NCI-H510A (cell line): ENCODE measurements around the gene VGLL1.

Experiments
- DNase-seq: peaks from one replicate; lab custom pipeline; 2025; lab: John Stamatoyannopoulos, UW

The VGLL1 gene

DNA sequence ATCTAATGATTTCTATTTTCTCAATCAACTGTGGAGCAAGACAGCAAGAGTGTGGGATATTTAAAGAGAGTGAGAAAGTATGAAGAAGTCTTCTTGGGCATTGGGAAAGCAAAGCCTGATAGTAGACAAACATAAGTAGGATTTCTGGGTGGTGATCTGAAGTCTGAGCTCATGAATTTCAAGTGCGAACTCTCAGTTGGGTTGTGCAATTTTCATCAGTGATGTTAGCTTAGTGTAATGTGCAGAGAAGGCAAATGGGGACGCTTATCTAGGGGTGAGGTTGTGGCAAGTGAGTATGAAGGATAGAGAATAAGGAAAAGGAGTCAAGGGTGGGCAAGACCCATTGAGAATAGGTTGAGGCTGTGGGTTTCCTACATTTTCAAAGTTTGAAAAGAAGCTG lies 23.7 kb downstream of the VGLL1 start:
- DNase-seq, result no peak

- no peak for DNase-seq
These were observed 40.0 kb downstream of the VGLL1 start for GRCh38 chrX:136572030-136572429.

GRCh38 chrX:136574548-136574947 lies 42.5 kb downstream of the VGLL1 start:
- no peak for DNase-seq

GRCh38 chrX:136577552-136577951 lies 45.5 kb downstream of the VGLL1 start:
- DNase-seq, result no peak

- DNase-seq, result no peak
These were observed 48.3 kb downstream of the VGLL1 start for GRCh38 chrX:136580316-136580715.

GRCh38 chrX:136582624-136583023 lies 50.6 kb downstream of the VGLL1 start:
- no peak for DNase-seq

DNA sequence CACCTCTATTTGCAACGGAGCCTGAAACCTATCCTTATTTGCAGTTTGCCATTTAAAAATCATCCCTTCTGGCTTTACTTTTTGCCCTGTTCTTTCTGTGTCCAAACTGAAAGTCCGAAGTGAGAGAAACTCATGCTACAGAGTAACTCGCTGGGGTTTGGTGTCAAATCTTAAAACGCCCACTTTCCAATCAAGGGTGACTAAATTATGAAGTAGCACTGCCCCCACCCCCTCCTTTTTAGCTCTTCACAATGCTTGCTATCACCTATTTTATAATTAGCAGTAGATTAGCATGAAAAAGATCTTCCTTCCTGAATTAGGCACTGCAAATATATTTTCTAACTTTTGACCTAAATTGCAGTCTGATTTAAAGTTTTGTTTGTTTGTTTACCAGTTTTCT lies 52.5 kb downstream of the VGLL1 start:
- no peak for DNase-seq

- no peak for DNase-seq
These were observed 53.2 kb downstream of the VGLL1 start for GRCh38 chrX:136585262-136585661.

GRCh38 chrX:136585960-136586359 lies 53.9 kb downstream of the VGLL1 start:
- DNase-seq, result no peak

GRCh38 chrX:136586386-136586785 lies 54.4 kb downstream of the VGLL1 start:
- DNase-seq, result no peak

- DNase-seq, result no peak
These were observed 55.5 kb downstream of the VGLL1 start for GRCh38 chrX:136587532-136587931.

GRCh38 chrX:136588036-136588435 lies 56.0 kb downstream of the VGLL1 start:
- DNase-seq, result no peak

DNA sequence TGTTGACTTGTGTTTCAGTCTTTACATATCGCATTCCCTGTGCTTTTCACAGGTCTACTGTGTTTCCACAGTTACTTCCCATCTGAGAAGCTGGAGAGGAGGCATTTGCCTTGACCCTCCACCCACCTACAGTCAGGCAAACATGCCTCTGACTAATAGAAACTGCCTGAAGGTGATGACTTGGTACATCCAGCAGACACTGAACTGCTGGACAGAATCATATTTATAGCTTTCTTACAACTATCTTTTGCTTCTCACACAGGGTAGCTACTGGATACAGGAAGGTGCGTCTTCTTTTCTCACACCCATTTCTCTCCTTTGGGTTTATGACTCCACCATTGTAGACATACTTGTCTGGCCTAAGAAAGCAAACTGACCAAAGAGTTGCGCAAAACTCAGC lies 58.0 kb downstream of the VGLL1 start:
- no peak for DNase-seq

DNA sequence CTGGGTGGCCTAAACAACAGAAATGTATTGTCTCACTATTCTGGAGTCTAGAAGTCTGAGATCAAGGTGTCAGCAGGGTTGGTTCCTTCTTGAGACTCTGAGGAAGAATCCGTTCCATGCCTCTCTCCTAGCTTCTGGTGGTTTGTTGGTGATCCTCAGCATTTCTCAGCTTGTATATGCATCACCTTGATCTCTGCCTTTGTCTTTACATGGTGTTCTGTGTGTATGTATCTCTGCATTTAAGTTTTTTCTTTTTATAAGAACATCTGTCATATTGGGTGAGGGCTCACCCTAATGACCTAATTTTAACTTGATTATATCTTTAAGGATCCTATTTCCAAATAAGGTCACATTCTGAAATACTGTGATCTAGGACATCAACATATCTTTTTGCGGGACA lies 65.3 kb downstream of the VGLL1 start:
- no peak for DNase-seq

DNA sequence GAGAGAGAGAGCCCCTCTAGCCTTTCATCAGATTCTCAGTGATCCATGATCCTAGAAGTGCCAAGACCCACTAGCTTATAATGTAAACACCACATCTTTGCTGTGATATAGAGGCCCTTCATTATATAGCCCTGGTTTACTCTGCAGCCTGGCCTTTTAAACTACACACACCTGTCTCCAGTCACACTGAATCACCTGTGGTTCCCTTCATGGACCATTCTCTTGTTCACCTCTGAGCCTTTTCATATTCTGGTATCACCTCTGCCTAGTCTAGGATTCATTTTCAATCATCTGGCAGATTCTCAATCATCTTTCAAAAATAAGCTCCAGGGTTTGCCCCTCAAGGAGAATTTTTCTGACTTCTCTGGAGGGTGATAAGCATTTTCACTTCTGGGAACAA lies 65.9 kb downstream of the VGLL1 start:
- DNase-seq, result no peak

GRCh38 chrX:136598631-136599030 lies 66.6 kb downstream of the VGLL1 start:
- no peak for DNase-seq

- no peak for DNase-seq
These were observed 68.0 kb downstream of the VGLL1 start for GRCh38 chrX:136600059-136600458.
